ENCODE results near the gene MORC1.
"Not testable (repeated sequence)": the region's sequence is repeated elsewhere in the genome, so short reads cannot be mapped to it uniquely, and the experiment has no call there.

MORC1 gene

GRCh38 chr3:109095166-109095565, 22.8 kb downstream of the MORC1 start:
- no peak for DNase-seq

DNA sequence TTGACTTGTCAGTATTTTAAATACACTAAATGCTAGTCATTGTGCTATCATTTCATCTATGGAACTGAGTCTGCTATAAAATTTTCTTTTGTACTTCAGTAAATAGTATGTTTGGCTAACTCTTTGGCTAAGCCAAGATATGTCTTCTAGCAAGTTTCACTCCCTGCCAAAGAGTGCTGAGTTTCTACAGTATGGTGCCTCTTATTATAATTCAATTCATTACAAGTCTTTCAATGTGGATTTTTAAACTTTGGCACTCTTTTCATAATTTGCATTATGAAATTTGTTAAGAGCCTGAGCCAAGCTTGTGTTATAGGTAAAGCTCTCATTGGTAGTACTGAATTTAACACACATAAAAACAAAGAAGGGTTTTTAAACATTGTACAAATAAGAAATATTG, 24.4 kb downstream of the MORC1 start:
- no peak for DNase-seq

DNA sequence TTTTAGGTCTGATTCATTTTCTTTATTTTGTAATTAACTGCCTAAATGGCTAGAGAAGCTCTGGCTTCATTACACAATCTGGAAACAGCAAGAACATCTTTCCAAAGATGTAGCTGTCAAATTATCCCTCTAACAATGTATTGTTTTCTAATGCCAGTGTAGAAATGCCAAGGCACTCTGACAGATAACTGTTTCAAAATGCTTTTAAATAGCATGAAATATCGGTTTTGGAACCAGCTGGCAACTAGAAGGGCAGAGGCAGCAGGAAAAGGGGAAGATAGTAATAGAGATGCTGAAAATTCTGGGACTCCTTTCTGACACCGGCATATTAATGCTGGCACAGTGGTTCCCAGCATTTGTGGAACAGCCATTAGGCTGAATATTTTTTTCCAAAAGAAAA, 26.1 kb downstream of the MORC1 start:
- no peak for DNase-seq

- DNase-seq: no peak
Observed at GRCh38 chr3:109089265-109089664, 28.7 kb downstream of the MORC1 start.

- no peak for DNase-seq
Observed at GRCh38 chr3:109081746-109082510, 36.0 kb downstream of the MORC1 start.

DNA sequence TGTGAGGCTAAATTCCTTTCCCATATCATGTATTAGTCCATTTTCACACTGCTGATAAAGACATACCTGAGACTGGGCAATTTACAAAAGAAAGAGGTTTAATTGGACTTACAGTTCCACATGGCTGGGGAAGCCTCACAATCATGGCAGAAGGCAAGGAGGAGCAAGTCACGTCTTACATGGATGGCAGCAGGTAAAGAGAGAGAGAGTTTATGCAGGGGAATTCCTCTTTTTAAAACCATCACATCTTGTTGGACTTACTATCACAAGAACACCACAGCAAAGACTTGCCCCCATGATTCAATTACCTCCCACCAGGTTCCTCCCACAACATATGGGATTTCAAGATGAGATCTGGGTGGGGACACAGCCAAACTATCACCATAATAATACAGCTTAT, 37.8 kb downstream of the MORC1 start:
- not testable (repeated sequence) for DNase-seq

GRCh38 chr3:109073116-109073515, 44.8 kb downstream of the MORC1 start:
- no peak for DNase-seq

GRCh38 chr3:109072194-109072593, 45.7 kb downstream of the MORC1 start:
- DNase-seq: no peak

- no peak for DNase-seq
Observed at GRCh38 chr3:109071350-109072142, 46.4 kb downstream of the MORC1 start.

DNA sequence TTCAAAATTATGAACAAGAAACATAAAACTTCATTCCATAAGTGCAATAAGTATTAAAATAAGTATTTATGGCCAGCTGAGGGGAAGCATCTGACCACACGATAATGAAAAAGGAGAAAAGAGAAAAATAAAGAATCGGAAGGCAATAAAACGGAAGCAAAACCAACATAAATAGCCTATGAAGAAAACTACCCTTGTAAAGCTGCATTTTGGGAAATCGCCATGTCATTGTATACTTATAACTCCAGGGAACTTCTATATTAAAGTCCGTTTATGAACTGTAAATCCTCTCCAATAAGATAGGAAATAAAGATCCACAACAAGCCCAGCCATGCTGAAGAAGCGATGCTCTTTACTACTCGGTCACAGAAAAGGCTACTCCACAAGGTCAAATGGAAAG, 47.7 kb downstream of the MORC1 start:
- no peak for DNase-seq

- no peak for DNase-seq
Observed at GRCh38 chr3:109066864-109067263, 51.1 kb downstream of the MORC1 start.

- no peak for DNase-seq
Observed at GRCh38 chr3:109059264-109059663, 58.7 kb downstream of the MORC1 start.

DNA sequence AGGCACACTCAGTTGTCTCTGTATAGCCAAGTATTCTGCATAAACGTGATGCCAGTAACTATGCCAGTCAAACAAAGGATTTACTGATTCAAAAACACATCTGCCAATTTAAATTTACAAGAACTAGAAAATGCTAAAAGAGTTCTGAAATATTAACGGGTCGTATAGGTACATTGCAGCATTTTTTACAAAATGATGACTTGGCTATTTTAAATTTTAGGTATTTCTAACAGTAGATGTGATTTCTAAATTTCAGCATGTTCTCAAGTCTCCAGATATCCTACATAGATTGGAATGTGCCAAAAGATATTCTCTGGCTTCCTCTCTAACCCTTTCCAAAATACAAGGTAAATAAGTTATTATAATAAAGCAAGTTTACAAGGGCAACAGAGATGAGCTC, 60.3 kb downstream of the MORC1 start:
- DNase-seq: no peak

DNA sequence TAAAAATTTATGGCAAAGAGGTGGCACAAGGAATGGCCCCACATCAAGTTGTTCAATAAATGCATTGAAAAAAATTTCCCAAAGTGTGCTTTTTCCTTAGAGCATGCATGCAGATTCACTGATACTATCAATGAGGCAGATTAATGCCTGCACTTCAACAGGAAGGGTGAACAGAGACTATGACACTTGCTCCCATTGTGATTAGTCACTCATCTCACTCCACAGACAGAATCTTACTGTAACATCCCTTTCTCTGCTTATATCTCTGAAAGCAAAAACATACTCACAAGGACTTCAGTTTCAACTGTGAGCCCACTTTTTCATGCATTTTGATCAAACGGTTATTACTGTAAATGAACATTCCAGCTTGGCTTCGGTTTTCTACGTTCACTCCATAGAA, 60.9 kb downstream of the MORC1 start:
- DNase-seq: no peak

GRCh38 chr3:109050591-109051167, 67.3 kb downstream of the MORC1 start:
- no peak for DNase-seq

GRCh38 chr3:109047366-109047765, 70.6 kb downstream of the MORC1 start:
- no peak for DNase-seq

DNA sequence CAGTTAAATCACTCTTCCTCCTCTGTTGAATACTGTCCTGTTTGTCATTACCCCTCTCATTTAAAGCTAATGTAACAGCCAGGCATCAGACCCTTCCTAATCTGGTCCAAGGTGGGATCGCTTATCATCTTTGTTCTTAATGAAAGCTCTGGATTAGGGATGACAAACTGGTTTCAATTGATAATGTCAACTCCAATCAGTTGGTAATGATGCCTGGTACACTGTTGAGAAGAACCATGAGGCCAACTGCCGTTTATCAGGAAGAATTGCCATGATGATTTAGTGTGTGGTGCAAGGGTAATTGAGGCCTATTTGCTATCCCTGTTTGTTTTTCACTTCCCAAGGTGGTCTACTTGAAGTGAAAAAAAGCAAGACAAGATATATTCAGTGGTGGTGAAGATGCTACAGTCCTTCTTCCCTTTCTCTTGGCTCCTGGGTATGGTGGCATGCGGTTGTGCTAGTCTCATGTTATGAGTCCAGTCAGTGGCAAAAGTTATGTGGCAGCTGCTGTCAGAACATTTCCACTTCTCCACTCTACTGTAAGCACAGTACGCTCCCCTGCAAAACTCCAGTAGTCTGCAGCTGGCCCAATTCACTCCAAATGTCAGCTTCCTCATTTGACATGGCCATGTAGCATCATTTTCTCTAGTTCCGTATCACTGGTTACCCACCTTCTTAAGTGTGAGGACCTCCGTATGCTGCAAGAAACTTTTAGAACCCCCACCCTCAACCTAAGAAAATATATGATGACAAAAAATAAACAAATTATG, 72.5 kb downstream of the MORC1 start:
- no peak for DNase-seq

DNA sequence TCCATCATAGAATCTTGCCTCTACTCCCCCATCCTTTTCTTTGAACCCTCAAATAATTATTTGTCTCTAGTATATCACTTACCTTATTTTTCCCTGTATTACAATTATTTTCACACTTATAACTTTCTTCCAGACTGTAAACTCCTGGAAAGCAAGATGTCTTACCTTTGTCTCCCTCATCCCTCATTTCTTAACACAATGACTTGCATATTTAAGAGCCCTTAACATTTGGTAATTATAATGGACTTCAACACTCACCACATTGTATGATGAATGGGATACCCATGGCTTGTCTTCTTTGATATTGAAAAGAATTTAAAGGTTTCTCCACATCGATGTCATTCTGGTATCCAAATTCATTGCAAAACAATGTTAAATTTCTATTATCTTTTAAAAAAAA, 82.9 kb downstream of the MORC1 start:
- DNase-seq: no peak

DNA sequence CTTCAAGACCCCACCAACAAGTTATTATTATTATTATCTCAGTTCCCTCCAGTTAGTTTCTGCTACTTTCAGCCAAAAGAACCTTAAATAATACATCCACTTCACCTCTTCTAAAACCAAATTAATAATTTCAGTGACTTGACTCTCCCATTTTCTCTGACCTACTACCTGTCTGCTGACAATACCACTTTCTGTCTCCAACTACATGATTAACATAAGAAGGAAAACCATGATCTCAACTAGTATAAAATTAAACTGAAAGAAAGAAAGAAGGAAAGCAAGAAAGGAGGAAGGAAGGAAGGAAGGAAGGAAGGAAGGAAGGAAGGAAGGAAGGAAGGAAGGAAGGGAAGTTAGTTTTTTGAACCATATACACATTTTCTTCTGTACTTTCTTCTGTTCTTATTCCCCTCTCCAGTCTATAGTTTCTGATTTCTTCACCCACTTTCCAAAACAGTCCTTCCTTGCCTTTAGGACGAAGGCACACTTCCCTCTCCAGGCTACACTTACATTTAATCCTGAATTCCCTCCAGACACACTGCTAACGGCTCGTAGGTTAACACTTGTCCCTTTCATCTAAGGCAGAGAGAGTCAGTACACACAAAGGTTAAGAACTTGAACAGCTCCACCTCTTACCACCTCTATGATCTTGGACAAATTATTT, 84.8 kb downstream of the MORC1 start:
- DNase-seq: no peak

- no peak for DNase-seq
Observed at GRCh38 chr3:109028753-109029152, 89.2 kb downstream of the MORC1 start.

GRCh38 chr3:109026821-109027220, 91.1 kb downstream of the MORC1 start:
- DNase-seq: no peak

- DNase-seq: no peak
Observed at GRCh38 chr3:109025896-109026295, 92.0 kb downstream of the MORC1 start.

Data from activated CD4-positive, CD25-positive, alpha-beta regulatory T cell (primary cell).